ENCODE results near the gene SCN7A.

The SCN7A gene

GRCh38 chr2:166357068-166357949 lies 136.7 kb downstream of the SCN7A start:
- TF ChIP-seq CTCF (IDR thresholded peaks at IDR 0.05; ENCODE audit: low read depth, low read length, missing control alignments): no peak
- DNase-seq (ENCODE audit: low read depth): no peak
- H3K4me3 ChIP-seq (ENCODE audit: low read depth, low read length): no peak overlapping the region
